Measurements from ENCODE around the gene ZNF845.
"Not testable (repeated sequence)": the region's sequence is repeated elsewhere in the genome, so short reads cannot be mapped to it uniquely, and the experiment has no call there.

- TF ChIP-seq POLR2A (IDR thresholded peaks at IDR 0.05; ENCODE audit: low read depth, low read length); CTCF (conservative IDR thresholded peaks at IDR 0.05; ENCODE audit: low read depth, low read length); MAFK (IDR thresholded peaks at IDR 0.05; ENCODE audit: low read depth, low read length); RFX5 (IDR thresholded peaks at IDR 0.05; ENCODE audit: low read depth, low read length); MAZ (IDR thresholded peaks at IDR 0.05; ENCODE audit: borderline replicate concordance, low read depth, low read length): not testable (repeated sequence)
Observed at GRCh38 chr19:53360056-53360455, 26.5 kb downstream of the ZNF845 start.
